Measurements from ENCODE around the gene MAMDC4.
A peak's percentile ranks its signal among the peaks of the same experiment; 100 is the strongest.

MAMDC4 gene

DNA sequence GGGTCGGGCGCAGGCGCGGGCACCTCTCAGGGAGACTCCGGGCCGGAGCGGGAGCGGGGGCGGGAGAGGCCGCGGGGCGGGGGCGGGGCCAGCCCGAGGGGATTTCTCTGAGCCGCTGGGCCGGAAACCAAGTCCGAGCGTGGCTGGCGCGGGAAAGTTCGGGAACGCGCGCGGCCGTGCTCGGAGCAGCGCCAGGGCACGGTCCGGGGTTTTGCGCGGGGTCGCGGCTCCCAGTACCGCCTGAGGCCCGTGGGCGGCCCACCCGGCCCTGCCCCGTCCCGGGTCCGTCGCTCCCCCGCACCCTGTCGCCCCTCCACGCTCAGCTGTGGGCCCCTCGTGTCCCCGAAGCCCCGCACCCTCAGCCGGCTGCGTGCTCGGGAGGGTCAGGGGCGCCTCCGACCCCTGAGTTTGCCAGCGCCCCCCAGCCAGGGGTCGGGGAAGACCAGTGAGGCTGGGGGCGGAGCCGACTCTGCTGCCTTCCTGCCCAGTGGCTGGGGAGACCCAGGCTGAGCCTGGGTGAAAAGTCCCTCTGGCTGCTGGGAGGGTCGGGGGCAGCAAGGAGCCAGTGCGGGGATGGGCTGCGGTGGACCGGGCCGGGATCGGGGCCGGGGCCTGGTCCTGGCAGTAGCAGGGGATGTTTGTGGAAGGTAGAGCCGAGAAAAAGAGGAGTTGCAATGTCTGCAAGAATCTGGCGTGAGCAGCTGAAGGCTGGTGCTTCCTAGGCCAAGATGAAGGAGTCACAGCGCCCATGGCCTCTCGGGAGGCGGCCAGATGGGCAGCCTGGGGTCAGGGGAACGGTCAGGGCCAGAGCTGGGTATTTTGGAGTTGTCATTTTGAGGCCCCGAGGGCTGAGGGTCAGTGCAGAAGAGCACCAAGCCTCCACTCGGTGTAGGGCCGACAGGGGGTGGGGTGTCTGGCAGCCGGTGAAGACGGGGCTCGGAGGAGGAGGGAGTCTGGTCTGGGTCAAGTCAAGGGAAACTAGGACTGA, 34.8 kb downstream of the MAMDC4 start:
- peak in 1 of 3 experiments; percentile 32 for DNase-seq (ENCODE audit: low read depth in 3 of 3)

DNA sequence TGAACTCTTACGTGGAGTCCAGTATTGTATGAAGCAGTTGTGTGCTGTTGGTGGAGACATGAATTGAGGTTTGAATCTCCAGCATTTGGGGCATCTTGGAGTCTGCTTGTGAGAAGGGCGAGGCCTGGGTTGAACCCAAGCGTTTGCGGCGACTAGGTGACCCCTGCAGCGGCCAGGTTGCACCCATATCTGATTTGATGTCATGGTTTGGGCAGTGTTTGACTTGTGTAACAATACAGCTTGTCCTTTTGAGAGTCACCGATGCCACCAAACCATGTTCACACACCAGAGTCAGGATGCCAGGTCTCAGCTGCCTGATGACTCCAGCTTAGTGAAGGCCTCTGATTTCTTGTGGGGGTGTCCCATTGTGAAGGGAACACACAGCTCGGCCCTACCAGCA, 36.3 kb downstream of the MAMDC4 start:
- no peak for DNase-seq (ENCODE audit: low read depth in 3 of 3)

DNA sequence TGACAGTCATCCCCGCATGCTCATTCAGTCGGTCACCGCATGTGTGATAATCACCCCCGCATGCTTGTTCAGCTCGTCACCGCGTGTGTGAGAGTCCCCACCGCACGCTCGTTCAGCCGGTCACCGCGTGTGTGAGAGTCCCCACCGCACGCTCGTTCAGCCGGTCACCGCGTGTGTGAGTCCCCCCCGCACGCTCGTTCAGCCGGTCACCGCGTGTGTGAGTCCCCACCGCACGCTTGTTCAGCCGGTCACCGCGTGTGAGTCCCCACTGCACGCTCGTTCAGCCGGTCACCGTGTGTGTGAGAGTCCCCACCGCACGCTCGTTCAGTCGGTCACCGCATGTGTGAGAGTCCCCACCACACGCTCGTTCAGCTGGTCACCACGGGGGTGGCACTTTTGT, 37.7 kb downstream of the MAMDC4 start:
- DNase-seq (ENCODE audit: low read depth in 3 of 3): no peak

DNA sequence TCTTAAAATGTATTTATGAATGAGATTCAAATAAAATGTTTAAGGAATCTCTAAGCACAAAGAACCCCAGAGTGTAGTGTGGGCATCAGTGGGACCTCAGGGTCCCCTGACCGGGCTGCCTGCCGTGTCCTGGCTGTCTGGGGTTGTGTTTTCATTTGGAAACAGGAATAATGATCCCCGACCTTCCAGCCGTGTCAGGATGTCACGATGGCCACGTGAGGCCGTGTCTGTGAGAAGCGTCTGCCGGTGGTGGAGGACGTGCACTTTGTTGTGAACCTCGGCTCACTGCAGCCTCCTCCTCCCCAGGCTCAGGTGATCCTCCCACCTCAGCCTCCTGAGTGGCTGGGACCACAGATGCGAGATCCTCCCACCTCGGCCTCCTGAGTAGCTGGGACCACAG, 38.5 kb downstream of the MAMDC4 start:
- no peak for DNase-seq (ENCODE audit: low read depth in 3 of 3)

DNA sequence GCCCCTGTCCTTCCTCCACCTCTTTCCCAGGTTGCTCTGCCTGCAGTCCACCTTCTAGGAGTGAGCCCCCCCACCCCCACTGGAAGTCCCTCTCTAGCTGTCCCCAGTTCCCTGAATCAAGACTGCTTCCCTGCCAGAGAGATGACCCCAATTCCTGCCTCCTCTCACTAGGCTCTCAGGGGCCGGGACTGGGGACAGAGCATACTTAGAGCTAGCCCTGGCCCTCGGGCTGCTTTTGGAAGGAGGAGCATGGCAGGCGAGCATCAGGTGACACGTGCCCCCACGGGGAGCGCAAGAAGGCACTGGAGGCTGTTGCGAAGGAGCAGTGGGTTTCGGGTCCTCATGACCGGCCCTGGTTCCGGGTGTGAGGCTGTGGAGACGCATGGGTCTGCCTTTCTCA, 43.9 kb downstream of the MAMDC4 start:
- no peak for DNase-seq (ENCODE audit: low read depth in 3 of 3)

DNA sequence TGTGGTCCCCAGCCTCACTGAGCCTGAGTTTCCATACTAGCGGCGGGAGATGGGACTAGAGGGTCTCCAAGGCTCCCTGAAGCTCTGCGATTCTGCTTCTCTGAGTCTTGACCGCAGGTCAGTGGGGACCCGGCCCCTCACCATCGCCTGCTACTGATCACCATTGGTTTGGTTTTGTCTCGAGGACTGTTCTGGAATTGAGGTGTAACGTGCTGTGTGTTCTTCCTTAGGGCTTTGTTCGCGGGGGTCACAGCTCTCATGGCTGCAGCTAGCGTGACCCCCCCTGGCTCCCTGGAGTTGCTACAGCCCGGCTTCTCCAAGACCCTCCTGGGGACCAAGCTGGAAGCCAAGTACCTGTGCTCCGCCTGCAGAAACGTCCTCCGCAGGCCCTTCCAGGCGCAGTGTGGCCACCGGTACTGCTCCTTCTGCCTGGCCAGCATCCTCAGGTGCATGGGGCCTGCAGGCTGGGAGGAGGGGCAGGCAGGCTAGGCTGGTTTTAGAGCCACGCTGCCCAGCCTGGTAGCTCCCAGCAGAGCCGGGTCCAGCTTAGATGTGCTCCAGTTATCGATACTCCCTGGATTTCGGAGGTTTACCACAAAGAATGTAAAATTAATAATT, 46.4 kb downstream of the MAMDC4 start:
- no peak for DNase-seq (ENCODE audit: low read depth in 3 of 3)

DNA sequence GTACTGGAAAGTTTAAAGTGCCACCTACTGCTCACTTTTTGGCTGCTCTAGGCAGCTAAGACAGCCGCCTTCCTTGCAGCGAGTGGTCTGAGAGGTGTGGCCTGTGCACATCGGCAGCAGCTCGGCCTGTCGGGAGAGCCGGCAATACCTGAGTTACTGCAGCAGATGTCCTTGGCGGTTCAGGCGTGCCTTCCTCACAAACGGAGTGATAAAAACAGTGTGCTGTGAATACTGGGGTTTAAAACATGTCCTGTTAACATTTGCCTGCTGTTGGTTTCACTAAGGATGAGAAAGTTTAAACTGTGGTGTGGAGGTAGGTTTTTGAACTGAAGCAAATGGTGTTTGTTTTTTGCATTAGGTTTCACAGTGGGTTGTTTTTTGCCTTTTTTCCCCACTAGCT, 47.0 kb downstream of the MAMDC4 start:
- DNase-seq (ENCODE audit: low read depth in 3 of 3): no peak

DNA sequence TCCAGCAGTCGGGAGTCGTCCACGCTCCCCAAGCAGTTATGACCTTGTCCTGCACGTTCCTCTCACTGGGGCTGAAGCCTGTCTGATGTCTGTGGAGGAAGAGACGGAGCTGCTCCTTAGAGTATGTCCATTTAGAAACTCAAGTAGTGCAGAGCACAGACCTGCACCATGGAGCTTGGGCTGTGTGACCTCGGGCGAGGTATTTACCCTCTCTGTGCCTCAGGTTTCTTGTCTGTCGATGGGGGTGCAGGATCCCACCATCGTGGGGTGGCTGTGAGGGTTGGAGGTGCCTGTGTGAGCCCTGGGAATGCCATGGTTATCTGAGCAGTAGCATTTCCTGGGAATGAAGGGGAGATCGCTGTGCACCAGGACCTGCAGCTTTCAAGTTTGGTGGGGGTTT, 48.4 kb downstream of the MAMDC4 start:
- DNase-seq (ENCODE audit: low read depth in 3 of 3): no peak

DNA sequence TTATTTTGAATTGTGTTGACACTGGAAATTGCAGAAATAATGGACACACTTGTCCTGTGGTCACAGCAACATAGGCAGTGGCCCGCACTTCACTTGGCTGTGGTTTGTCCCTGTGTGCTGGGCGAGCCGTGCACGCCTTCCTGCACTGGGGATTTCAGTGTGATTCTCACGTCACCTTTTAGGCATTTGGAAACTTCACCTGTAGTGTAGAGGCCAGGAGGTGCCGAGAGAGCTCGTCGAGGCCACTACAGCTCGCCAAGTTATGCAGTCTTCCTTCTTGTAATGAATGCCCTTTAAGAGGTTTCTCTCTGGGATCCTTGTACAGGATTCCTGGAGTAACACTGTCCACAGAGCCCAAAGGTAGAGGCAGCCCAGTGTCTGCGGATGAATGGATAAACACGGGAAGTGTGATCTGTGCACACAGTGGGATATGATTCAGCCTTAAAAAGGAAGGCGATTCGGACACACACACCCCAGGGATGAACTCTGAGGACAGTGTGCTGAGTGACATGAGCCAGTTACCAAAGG, 48.9 kb downstream of the MAMDC4 start:
- DNase-seq (ENCODE audit: low read depth in 3 of 3): no peak

DNA sequence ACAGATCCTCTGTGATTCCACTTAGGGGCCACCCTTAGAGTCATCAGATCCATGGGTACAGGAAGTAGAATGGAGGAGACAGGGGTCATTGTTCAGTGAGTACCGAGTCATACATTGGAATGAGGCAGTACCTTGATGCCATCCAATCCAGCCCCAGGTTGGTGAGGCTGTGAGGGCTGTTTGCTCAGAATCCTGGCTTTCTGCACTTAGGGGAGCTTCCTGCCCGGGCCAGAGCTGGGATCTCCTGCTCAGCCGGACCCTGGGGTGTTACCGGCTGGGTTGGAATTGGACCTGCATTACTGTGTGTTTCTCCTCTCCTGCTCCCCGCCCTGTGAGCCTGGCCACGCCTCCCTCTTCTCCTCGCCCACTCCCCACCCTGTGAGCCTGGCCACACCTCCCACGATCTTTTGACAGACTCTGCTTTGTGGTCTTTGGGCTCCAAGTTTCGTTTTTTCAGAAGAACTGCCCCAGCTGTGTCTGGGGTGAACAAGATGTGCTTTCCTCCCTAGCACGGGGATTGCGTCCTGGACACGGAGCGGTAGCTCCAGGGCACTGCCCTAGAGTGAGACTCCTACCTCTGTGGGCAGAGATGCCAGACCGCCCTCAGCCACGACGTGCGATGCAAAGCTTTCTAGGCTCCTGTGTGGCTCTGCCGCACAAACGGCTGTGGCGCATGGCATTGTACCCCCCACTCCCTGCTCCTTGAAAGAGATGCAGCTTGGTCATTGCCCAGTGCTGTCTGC, 49.5 kb downstream of the MAMDC4 start:
- DNase-seq (ENCODE audit: low read depth in 3 of 3): peak; percentile 44 to 73 (median 68)

DNA sequence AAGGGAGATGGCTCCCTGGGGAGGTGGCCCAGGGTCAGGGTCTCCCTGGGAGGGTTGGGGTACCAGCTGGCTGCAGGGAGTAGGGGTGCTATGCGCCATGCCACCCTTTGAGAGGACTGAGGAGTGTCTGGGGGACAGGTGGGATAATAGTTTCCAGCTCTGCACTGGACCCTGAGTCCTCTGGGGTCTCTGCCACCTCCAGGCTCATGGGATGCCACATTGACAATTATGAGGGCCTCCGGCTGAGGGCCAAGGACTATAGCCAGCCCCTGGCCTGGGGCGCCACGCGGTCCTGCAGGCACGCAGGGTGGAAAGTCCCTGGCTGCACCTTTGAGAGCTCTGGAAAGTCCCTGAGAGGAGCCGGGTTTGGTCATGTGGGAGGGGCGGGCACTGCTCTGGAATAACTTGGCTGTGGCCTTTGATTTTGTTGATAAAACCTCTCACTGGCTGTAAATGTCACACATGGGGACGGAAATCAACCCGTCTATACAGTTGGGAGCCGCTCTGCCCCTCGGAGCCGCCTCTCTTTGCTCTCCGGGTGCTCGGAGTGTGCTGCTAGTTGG, 50.2 kb downstream of the MAMDC4 start:
- DNase-seq (ENCODE audit: low read depth in 3 of 3): peak; percentile 72 to 85 (median 77)

DNA sequence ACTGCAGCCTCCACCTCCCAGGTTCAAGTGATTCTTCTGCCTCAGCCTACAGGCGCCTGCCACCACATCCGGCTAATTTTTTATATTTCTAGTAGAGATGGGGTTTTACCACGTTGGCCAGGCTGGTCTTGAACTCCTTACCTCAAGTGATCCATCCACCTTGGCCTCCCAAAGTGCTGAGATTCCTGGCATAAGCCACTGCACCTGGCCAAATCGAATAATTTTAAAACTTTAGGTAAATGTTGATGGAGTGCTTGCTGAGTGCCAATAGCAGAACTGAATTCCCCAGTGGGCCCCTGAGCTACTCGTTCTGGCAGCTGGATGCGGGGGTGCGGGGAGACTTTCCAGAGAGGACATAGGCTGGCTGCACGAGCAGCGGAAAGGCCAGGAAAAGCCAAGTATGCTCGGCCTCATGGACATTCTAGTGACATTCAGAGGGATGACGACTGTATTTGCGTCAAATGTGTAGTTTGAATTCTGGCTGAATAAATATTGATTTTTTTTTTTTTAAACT, 51.0 kb downstream of the MAMDC4 start:
- DNase-seq (ENCODE audit: low read depth in 3 of 3): no peak

DNA sequence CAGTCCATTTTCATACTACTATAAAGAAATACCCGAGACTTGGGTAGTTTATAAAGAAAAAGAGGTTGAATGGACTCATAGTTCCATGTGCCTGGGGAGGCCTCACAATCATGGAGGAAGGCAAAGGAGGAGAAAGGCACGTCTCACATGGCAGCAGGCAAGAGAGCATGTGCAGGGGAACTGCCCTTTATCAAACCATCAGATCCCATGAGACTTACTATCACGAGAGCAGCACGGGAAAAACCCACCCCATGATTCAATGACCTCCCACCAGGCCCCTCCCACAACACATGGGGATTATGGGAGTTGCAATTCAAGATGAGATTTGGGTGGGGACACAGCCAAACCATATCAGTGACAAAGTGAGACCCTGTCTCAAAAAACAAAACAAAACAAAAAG, 54.1 kb downstream of the MAMDC4 start:
- no peak for DNase-seq (ENCODE audit: low read depth in 3 of 3)

DNA sequence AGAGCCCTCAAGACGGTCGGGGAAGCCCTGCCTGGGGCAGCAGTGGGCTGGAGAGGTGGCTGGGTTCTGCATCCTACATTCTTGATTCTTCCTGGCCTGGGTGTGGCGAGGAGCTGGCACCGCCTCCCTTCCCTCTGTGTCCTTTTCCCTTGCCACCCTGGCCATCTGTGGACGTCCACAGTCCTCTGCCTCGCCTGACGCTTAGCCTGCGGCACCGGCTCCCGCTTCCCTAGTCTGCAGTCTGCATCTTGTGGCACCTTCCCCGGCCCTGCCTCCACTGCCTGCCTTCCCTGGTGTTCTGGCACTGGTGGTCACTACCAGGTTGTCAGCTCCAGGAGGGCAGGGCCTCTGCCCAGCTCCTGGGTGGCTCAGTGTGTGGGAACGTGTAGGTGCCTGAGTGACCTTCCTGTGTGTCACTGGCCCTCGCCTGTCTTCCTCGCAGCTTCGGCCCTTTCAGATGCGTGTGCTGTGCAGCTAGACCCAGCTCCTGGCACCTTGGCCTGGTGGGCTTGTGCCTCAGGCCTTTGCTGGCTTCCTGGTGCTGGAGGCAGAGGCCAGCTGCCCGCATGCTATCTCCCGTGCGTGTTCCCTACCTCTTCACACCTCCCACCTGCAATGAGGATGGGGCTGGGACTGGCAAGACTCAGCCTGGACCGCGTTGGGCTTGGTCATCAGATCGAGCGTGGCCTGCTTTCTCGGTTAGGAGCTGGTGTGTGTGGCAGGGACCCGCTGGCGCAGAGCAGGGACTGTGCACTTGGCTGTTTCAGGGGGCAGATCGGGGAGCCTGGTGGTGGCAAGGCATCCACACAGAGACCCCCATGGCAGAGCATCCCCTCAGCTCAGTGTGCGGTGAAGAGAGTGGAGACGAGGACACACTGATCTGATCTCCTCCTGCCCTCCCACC, 55.1 kb downstream of the MAMDC4 start:
- DNase-seq (ENCODE audit: low read depth in 3 of 3): no peak
